Mammary epithelial cell (primary cell): ENCODE measurements around the gene PODNL1.

Source experiments
- CTCF ChIP-seq, 2 donors: IDR thresholded peaks in 1 of 2; conservative IDR thresholded peaks in 1 of 2; 2 replicates each; pipeline ENCODE4 v1.5.1; 2011 to 2012; ENCODE audit warnings: inconsistent platforms in 2 of 2, low read length in 2 of 2, mild to moderate bottlenecking in 2 of 2, control low read depth in 1 of 2, low read depth in 1 of 2; ENCODE audit not compliant: insufficient read depth in 1 of 2; ENCODE audit errors: extremely low read depth in 1 of 2
- EZH2 ChIP-seq: IDR thresholded peaks from 2 replicates; pipeline ENCODE4 v1.6.1; 2012; ENCODE audit warnings: low read length, inconsistent platforms, borderline replicate concordance

DNA sequence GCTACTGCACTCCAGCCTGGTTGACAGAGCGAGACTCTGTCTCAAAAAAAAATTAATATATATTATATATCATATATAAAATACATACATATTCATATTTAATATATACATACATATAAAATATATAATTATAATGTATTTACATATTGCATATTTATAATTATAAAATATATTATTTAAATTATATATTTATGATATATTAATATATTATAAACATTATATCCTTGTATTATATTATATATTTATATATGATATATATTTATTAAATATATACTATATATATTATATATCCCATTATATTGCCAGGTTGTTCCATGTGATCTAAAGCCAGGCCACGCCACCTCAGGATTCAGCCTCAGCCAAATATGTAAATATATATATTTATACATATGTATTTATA, 42.0 kb downstream of the PODNL1 start:
- TF ChIP-seq CTCF (conservative IDR thresholded peaks at IDR 0.05 in 1 of 2, IDR thresholded peaks at IDR 0.05 in 1 of 2; ENCODE audit: extremely low read depth in 1 of 2, insufficient read depth in 1 of 2, low read depth in 1 of 2, low read length in 2 of 2): no peak
- TF ChIP-seq EZH2: no peak
